Stimulated activated CD4-positive, alpha-beta T cell treated with anti-CD3 and anti-CD28 coated beads, TNF-alpha, amount 100 ng/mL, for 48 hours (primary cell): ENCODE results near the gene GOLGA6L10.
"Not testable (repeated sequence)": the region's sequence is repeated elsewhere in the genome, so short reads cannot be mapped to it uniquely, and the experiment has no call there.

Experiments
- DNase-seq, 3 donors: peaks; one replicate each; pipeline ENCODE4 v3.0.0-alpha.2; 2020; ENCODE audit warnings: low read depth in 3 of 3

GOLGA6L10 gene

GRCh38 chr15:82349375-82349774, at the start of gene GOLGA6L10:
TSS of gene GOLGA6L10 (minus strand) at chr15:82349475. CDS start at chr15:82349375, 100 bp downstream.
- not testable (repeated sequence) for DNase-seq

- no peak for DNase-seq
Measured at GRCh38 chr15:82398785-82399184, 49.5 kb upstream of the GOLGA6L10 start.

- DNase-seq: no peak
Measured at GRCh38 chr15:82397817-82398216, 48.5 kb upstream of the GOLGA6L10 start.

- DNase-seq: not testable (repeated sequence)
Measured at GRCh38 chr15:82395788-82396187, 46.5 kb upstream of the GOLGA6L10 start.

- no peak for DNase-seq
Measured at GRCh38 chr15:82393671-82394070, 44.4 kb upstream of the GOLGA6L10 start.

- not testable (repeated sequence) for DNase-seq
Measured at GRCh38 chr15:82392077-82392476, 42.8 kb upstream of the GOLGA6L10 start.

- DNase-seq: not testable (repeated sequence)
Measured at GRCh38 chr15:82390152-82390551, 40.9 kb upstream of the GOLGA6L10 start.

- not testable (repeated sequence) for DNase-seq
Measured at GRCh38 chr15:82387209-82387608, 37.9 kb upstream of the GOLGA6L10 start.

GRCh38 chr15:82381330-82381955, 32.2 kb upstream of the GOLGA6L10 start:
- not testable (repeated sequence) for DNase-seq

GRCh38 chr15:82379552-82379951, 30.3 kb upstream of the GOLGA6L10 start:
- not testable (repeated sequence) for DNase-seq

- DNase-seq: not testable (repeated sequence)
Measured at GRCh38 chr15:82373661-82374060, 24.4 kb upstream of the GOLGA6L10 start.

- no peak for DNase-seq
Measured at GRCh38 chr15:82371656-82372055, 22.4 kb upstream of the GOLGA6L10 start.

- DNase-seq: not testable (repeated sequence)
Measured at GRCh38 chr15:82367790-82368189, 18.5 kb upstream of the GOLGA6L10 start.

- peak in 2 of 3 donors; percentile 9 to 31 for DNase-seq
Measured at GRCh38 chr15:82365692-82366323, 16.5 kb upstream of the GOLGA6L10 start.

GRCh38 chr15:82364548-82364947, 15.3 kb upstream of the GOLGA6L10 start:
- DNase-seq: not testable (repeated sequence)

- not testable (repeated sequence) for DNase-seq
Measured at GRCh38 chr15:82362790-82363189, 13.5 kb upstream of the GOLGA6L10 start.

- not testable (repeated sequence) for DNase-seq
Measured at GRCh38 chr15:82360618-82361017, 11.3 kb upstream of the GOLGA6L10 start.

- not testable (repeated sequence) for DNase-seq
Measured at GRCh38 chr15:82355055-82355454, 5.8 kb upstream of the GOLGA6L10 start.

- not testable (repeated sequence) for DNase-seq
Measured at GRCh38 chr15:82354546-82354945, 5.3 kb upstream of the GOLGA6L10 start.

GRCh38 chr15:82347645-82348044, 1.6 kb downstream of the GOLGA6L10 start:
- peak in 1 of 3 donors; percentile 11 for DNase-seq

GRCh38 chr15:82345176-82345575, 4.1 kb downstream of the GOLGA6L10 start:
- not testable (repeated sequence) for DNase-seq

GRCh38 chr15:82344421-82344820, 4.9 kb downstream of the GOLGA6L10 start:
- not testable (repeated sequence) for DNase-seq

- not testable (repeated sequence) for DNase-seq
Measured at GRCh38 chr15:82343851-82344250, 5.4 kb downstream of the GOLGA6L10 start.
